ENCODE results near the gene FAM78A. TPM values are rescaled to one million over a fixed set of nuclear protein-coding genes. Genes with fewer than 3 reads are reported as not detected.

Gene FAM78A
- total RNA-seq, 1 experiment from 2014 or later: 3.4 TPM

GRCh38 chr9:131308452-131308851, 32.1 kb upstream of the FAM78A start:
- Histone ChIP-seq H3K9me2 (ENCODE audit: insufficient read depth) (no peaks in the 10 kb centered on the region), H4K20me1 (ENCODE audit: insufficient read depth) (no peaks in the 10 kb centered on the region), H3K4me3 (replicated peaks in 1 of 2; ENCODE audit: low read depth in 1 of 2, low read length in 2 of 2) (no peak overlapping the region), H3K79me2 (ENCODE audit: insufficient read depth, low read length) (no peaks in the 10 kb centered on the region), H3K27ac (ENCODE audit: low read depth, low read length) (no peak overlapping the region), H3K9me3 (ENCODE audit: control insufficient read depth in 1 of 2, insufficient read depth in 1 of 2, low read depth in 1 of 2, low read length in 2 of 2) (no peaks in the 10 kb centered on the region), H3K27me3 (ENCODE audit: insufficient read depth, low read length) (no peaks in the 10 kb centered on the region), H3K9ac (ENCODE audit: low read length) (no peak overlapping the region), H2AFZ (ENCODE audit: low read depth, low read length, poor library complexity, severe bottlenecking) (no peak overlapping the region), H3K4me2 (ENCODE audit: low read length) (no peak overlapping the region), H3K36me3 (ENCODE audit: control insufficient read depth in 1 of 2, insufficient read depth in 2 of 2, low read length in 2 of 2) (no peaks in the 10 kb centered on the region), H3K4me1 (ENCODE audit: control insufficient read depth in 1 of 2, insufficient read depth in 2 of 2, low read length in 2 of 2) (no peaks in the 10 kb centered on the region)
- ChIA-PET CTCF (interaction anchor here (1.0 kb wide), 1 partner anchor 28 kb away, joined by 4 read pairs; no protein-coding TSS in a partner anchor), RAD21 (ENCODE audit: low non-redundant PET in 1 of 2, low total read pairs in 2 of 2, uncharacterized antibody in 2 of 2, unreplicated experiment in 2 of 2) (no interaction called here), POLR2A (no interaction called here)
- intact Hi-C loops (cut with micrococcal nuclease): no loop called here
- no peak for TF ChIP-seq FOSL1 (IDR thresholded peaks at IDR 0.05; ENCODE audit: low read depth)
- no peak for TF ChIP-seq ZNF274 (IDR thresholded peaks at IDR 0.05; ENCODE audit: low read depth, low read length)
- TF ChIP-seq ZBTB33 (IDR thresholded peaks at IDR 0.05; ENCODE audit: extremely low read depth, insufficient replicate concordance, low read length): no peak
- TF ChIP-seq EZH2 (IDR thresholded peaks at IDR 0.05): no peak
- TF ChIP-seq SIN3A (IDR thresholded peaks at IDR 0.05; ENCODE audit: low read depth): no peak
- no peak for TF ChIP-seq POLR2AphosphoS5 (IDR thresholded peaks at IDR 0.05; ENCODE audit: low read depth, low read length)
- no peak for TF ChIP-seq RAD21 (IDR thresholded peaks at IDR 0.05; ENCODE audit: low read depth)
- no TSS peak for BruUV-seq (replicated peaks)
- no peak for DNase-seq (ENCODE audit: low read depth, low spot score)
- ATAC-seq: no peak

GRCh38 chr9:131307974-131308373, 31.7 kb upstream of the FAM78A start:
- intact Hi-C loops (cut with micrococcal nuclease): no loop called here
- ChIA-PET CTCF (interaction anchor here (1.0 kb wide), 1 partner anchor 28 kb away, joined by 4 read pairs; no protein-coding TSS in a partner anchor), RAD21 (ENCODE audit: low non-redundant PET in 1 of 2, low total read pairs in 2 of 2, uncharacterized antibody in 2 of 2, unreplicated experiment in 2 of 2) (no interaction called here), POLR2A (no interaction called here)
- no peaks in the 10 kb centered on the region for H3K9me2 ChIP-seq (ENCODE audit: insufficient read depth)
- ATAC-seq: no peak
- BruUV-seq (replicated peaks): no TSS peak
- no peak overlapping the region for H2AFZ ChIP-seq (ENCODE audit: low read depth, low read length, poor library complexity, severe bottlenecking)
- H3K9me3 ChIP-seq (ENCODE audit: control insufficient read depth in 1 of 2, insufficient read depth in 1 of 2, low read depth in 1 of 2, low read length in 2 of 2): no peaks in the 10 kb centered on the region
- no peak overlapping the region for H3K4me3 ChIP-seq (replicated peaks in 1 of 2; ENCODE audit: low read depth in 1 of 2, low read length in 2 of 2)
- H3K36me3 ChIP-seq (ENCODE audit: control insufficient read depth in 1 of 2, insufficient read depth in 2 of 2, low read length in 2 of 2): no peaks in the 10 kb centered on the region
- no peaks in the 10 kb centered on the region for H3K4me1 ChIP-seq (ENCODE audit: control insufficient read depth in 1 of 2, insufficient read depth in 2 of 2, low read length in 2 of 2)
- no peak overlapping the region for H3K9ac ChIP-seq (ENCODE audit: low read length)
- no peak overlapping the region for H3K4me2 ChIP-seq (ENCODE audit: low read length)
- no peaks in the 10 kb centered on the region for H3K27me3 ChIP-seq (ENCODE audit: insufficient read depth, low read length)
- DNase-seq (ENCODE audit: low read depth, low spot score): no peak
- no peak overlapping the region for H3K27ac ChIP-seq (ENCODE audit: low read depth, low read length)
- H3K79me2 ChIP-seq (ENCODE audit: insufficient read depth, low read length): no peaks in the 10 kb centered on the region
- H4K20me1 ChIP-seq (ENCODE audit: insufficient read depth): no peaks in the 10 kb centered on the region
- TF ChIP-seq JUND (IDR thresholded peaks at IDR 0.05) (no peak), ZNF274 (IDR thresholded peaks at IDR 0.05; ENCODE audit: low read depth, low read length) (no peak), CBX3 (IDR thresholded peaks at IDR 0.05; ENCODE audit: low read depth) (no peak), CEBPB (IDR thresholded peaks at IDR 0.05; ENCODE audit: low read depth) (no peak), TCF7L2 (IDR thresholded peaks at IDR 0.05; ENCODE audit: borderline replicate concordance, extremely low read depth, insufficient read depth, insufficient read length) (no peak), RAD21 (IDR thresholded peaks at IDR 0.05; ENCODE audit: low read depth) (no peak), FOSL1 (IDR thresholded peaks at IDR 0.05; ENCODE audit: low read depth) (no peak), POLR2AphosphoS5 (IDR thresholded peaks at IDR 0.05; ENCODE audit: low read depth, low read length) (no peak), ATF3 (IDR thresholded peaks at IDR 0.05) (no peak), POLR2A (IDR thresholded peaks at IDR 0.05; ENCODE audit: borderline replicate concordance, extremely low read depth, insufficient read depth, insufficient read length) (no peak), ZFX (IDR thresholded peaks at IDR 0.05) (no peak), EGR1 (IDR thresholded peaks at IDR 0.05; ENCODE audit: low read depth) (no peak), MAX (IDR thresholded peaks at IDR 0.05) (no peak), SP1 (IDR thresholded peaks at IDR 0.05; ENCODE audit: low read depth) (no peak)

Measured in HCT116 (cell line).